A549 (cell line): ENCODE data around the gene TAS1R3. TPM values are rescaled to one million over a fixed set of nuclear protein-coding genes. Genes with fewer than 3 reads are reported as not detected.

Experiments used
- ATAC-seq, 2 experiments: fragments of 200-7000 bp in 1 of 2; fragments of >200 bp in 1 of 2; cut with Nextera tagmentation in 1 of 2; cut with Tn5 transposase in 1 of 2; 3 replicates each; pipeline versions ENCODE4 v1.8.0 to v1.9.1; 2018 to 2020; ENCODE audit warnings: mild to moderate bottlenecking in 1 of 2, moderate library complexity in 1 of 2
- CTCF ChIA-PET: fragments of 300-600 bp; sonication (Branson Sonifier 250); formaldehyde crosslinking; extraction: SDS; loops from one replicate; lab custom pipeline; 2021; ENCODE audit warnings: antibody characterized with exemption, inconsistent platforms; lab: Yijun Ruan, JAX
- POLR2A ChIA-PET: fragments of 350-600 bp; formaldehyde crosslinking; extraction: SDS; loops from one replicate; lab custom pipeline; 2021; ENCODE audit warnings: antibody characterized with exemption, inconsistent platforms; lab: Yijun Ruan, JAX
- DNase-seq, 2 experiments: peaks; one replicate each; pipeline versions ENCODE4 v3.0.0 to v3.0.0-alpha.2; 2011 to 2016; ENCODE audit warnings: low read depth in 1 of 2, low spot score in 1 of 2
- FAIRE-seq: peaks from 2 replicates; lab custom pipeline; 2011; peaks lifted over from hg19 to GRCh38; lab: Jason Lieb, UNC
- H3K27ac ChIP-seq, 2 experiments: fragments of >200 bp; sonication (Bioruptor Twin); formaldehyde crosslinking; 3 replicates each; pipeline ENCODE4 v1.5.1; 2016 to 2017
- H3K4me1 ChIP-seq: fragments of >200 bp; sonication (Bioruptor Twin); formaldehyde crosslinking; 3 replicates; pipeline ENCODE4 v1.6.1; 2016
- H3K4me2 ChIP-seq: fragments of >200 bp; sonication (Bioruptor Twin); formaldehyde crosslinking; 3 replicates; pipeline ENCODE4 v1.6.1; 2016
- H3K4me3 ChIP-seq: fragments of >200 bp; sonication (Bioruptor Twin); formaldehyde crosslinking; 3 replicates; pipeline ENCODE4 v1.5.1; 2016
- H3K9me3 ChIP-seq: fragments of >200 bp; sonication (Bioruptor Twin); formaldehyde crosslinking; 3 replicates; pipeline ENCODE4 v1.6.1; 2016
- BCL3 ChIP-seq: fragments of >200 bp; sonication (Bioruptor Twin); formaldehyde crosslinking; IDR thresholded peaks from 3 replicates; pipeline ENCODE4 v1.6.1; 2016
- CBX2 ChIP-seq: fragments of 200-600 bp; sonication (generic); IDR thresholded peaks from 2 replicates; pipeline ENCODE4 v1.6.1; 2016; ENCODE audit warnings: low read depth, mild to moderate bottlenecking, borderline replicate concordance
- CEBPB ChIP-seq, 2 experiments: fragments of >200 bp in 1 of 2; sonication (Bioruptor Twin) in 1 of 2; formaldehyde crosslinking in 1 of 2; IDR thresholded peaks; 2 replicates each; pipeline ENCODE4 v1.6.1; 2012 to 2016
- CHD2 ChIP-seq: fragments of 150-350 bp; IDR thresholded peaks from 2 replicates; pipeline ENCODE4 v1.6.1; 2014; ENCODE audit warnings: low read length; ENCODE audit not compliant: partially characterized antibody
- CTCF ChIP-seq: fragments of >200 bp; sonication (Bioruptor Twin); formaldehyde crosslinking; IDR thresholded peaks from 3 replicates; pipeline ENCODE4 v1.5.1; 2016
- EHMT2 ChIP-seq: fragments of 200-600 bp; sonication (generic); IDR thresholded peaks from 2 replicates; pipeline ENCODE4 v1.6.1; 2016; ENCODE audit warnings: antibody characterized with exemption, low read depth, mild to moderate bottlenecking, moderate library complexity
- ESRRA ChIP-seq: fragments of 150-350 bp; IDR thresholded peaks from 2 replicates; pipeline ENCODE4 v1.6.1; 2014; ENCODE audit warnings: mild to moderate bottlenecking, low read length, borderline replicate concordance
- GATA3 ChIP-seq: IDR thresholded peaks from 2 replicates; pipeline ENCODE4 v1.6.1; 2012; ENCODE audit warnings: borderline replicate concordance
- HEYL ChIP-seq: fragments of 250-450 bp; sonication (Bioruptor Pico); IDR thresholded peaks from 2 replicates; pipeline ENCODE4 v1.8.0; 2021; ENCODE audit warnings: mild to moderate bottlenecking, moderate library complexity
- JUN ChIP-seq, 2 experiments: fragments of >200 bp; sonication (Bioruptor Twin); formaldehyde crosslinking; IDR thresholded peaks; 2 replicates in 1 of 2; 3 replicates in 1 of 2; pipeline ENCODE4 v1.6.1; 2016 to 2017
- JUNB ChIP-seq: fragments of >200 bp; sonication (Bioruptor Twin); formaldehyde crosslinking; IDR thresholded peaks from 2 replicates; pipeline ENCODE4 v1.6.1; 2016
- MAZ ChIP-seq: fragments of 150-350 bp; IDR thresholded peaks from 2 replicates; pipeline ENCODE4 v1.6.1; 2014; ENCODE audit warnings: antibody characterized with exemption, low read depth, low read length, borderline replicate concordance
- MYC ChIP-seq: IDR thresholded peaks from 2 replicates; pipeline ENCODE4 v1.6.1; 2012; ENCODE audit warnings: mild to moderate bottlenecking, inconsistent platforms, low read length, improper control_type of control experiment, borderline replicate concordance
- PBX3 ChIP-seq: IDR thresholded peaks from 2 replicates; pipeline ENCODE4 v1.6.1; 2012
- RAD21 ChIP-seq, 2 experiments: fragments of >200 bp in 1 of 2; sonication (Bioruptor Twin) in 1 of 2; formaldehyde crosslinking in 1 of 2; IDR thresholded peaks in 1 of 2; conservative IDR thresholded peaks in 1 of 2; 2 replicates in 1 of 2; 3 replicates in 1 of 2; pipeline ENCODE4 v1.6.1; 2012 to 2018; ENCODE audit warnings: inconsistent platforms in 1 of 2
- RARB ChIP-seq: fragments of 250-450 bp; sonication (Bioruptor Pico); IDR thresholded peaks from 2 replicates; pipeline ENCODE4 v1.8.0; 2021; ENCODE audit warnings: mild to moderate bottlenecking, moderate library complexity
- RNF2 ChIP-seq: fragments of 200-600 bp; sonication (generic); IDR thresholded peaks from 2 replicates; pipeline ENCODE4 v1.6.1; 2016; ENCODE audit warnings: low read depth, mild to moderate bottlenecking, antibody characterized with exemption, moderate library complexity, borderline replicate concordance
- SMC3 ChIP-seq: fragments of >200 bp; sonication (Bioruptor Twin); formaldehyde crosslinking; IDR thresholded peaks from 3 replicates; pipeline ENCODE4 v1.6.1; 2018; ENCODE audit warnings: inconsistent platforms
- TFCP2L1 ChIP-seq: fragments of 250-450 bp; sonication (Bioruptor Pico); IDR thresholded peaks from 2 replicates; pipeline ENCODE4 v1.5.0; 2021; ENCODE audit warnings: mild to moderate bottlenecking
- ZC3H11A ChIP-seq: fragments of 450-650 bp; IDR thresholded peaks from 2 replicates; pipeline ENCODE4 v1.6.1; 2014; ENCODE audit warnings: antibody characterized with exemption, mild to moderate bottlenecking
- ZFP36 ChIP-seq: fragments of 450-650 bp; IDR thresholded peaks from 2 replicates; pipeline ENCODE4 v1.6.1; 2014; ENCODE audit warnings: borderline replicate concordance; ENCODE audit not compliant: partially characterized antibody
- ZSCAN20 ChIP-seq: fragments of 250-450 bp; sonication (Bioruptor Pico); IDR thresholded peaks from 2 replicates; pipeline ENCODE4 v1.8.0; 2022; ENCODE audit warnings: mild to moderate bottlenecking, moderate library complexity
- WGBS: methylation state at CpG from one replicate; pipeline ENCODE4 v1.1.6; 2017; ENCODE audit errors: missing lambda C conversion rate; 5-methylcytosine and 5-hydroxymethylcytosine counted together
- polyA plus RNA-seq, 4 experiments: library from polyadenylated mRNA; depleted of rRNA in 3 of 4; stranded (reverse); fragments of >200 nt; fragmentation: RNase III in 1 of 4; extraction: RNeasy Plus Mini Kit Qiagen cat#74134 plus additional on column Dnase treatment in 1 of 4; gene quantifications; 2 replicates in 3 of 4; 3 replicates in 1 of 4; pipeline ENCODE4 v1.2.3, GENCODE V29; 2011 to 2017
- TF ChIP-seq, protein P1 (sequence below): IDR thresholded peaks from 2 replicates; pipeline ENCODE4 v1.6.1; 2012
- TF ChIP-seq, protein P2 (sequence below): fragments of 250-450 bp; sonication (Bioruptor Pico); IDR thresholded peaks from 2 replicates; pipeline ENCODE4 v1.5.0; 2021; ENCODE audit warnings: mild to moderate bottlenecking, moderate library complexity, borderline replicate concordance
- TF ChIP-seq, protein P3 (sequence below): fragments of 450-650 bp; IDR thresholded peaks from 2 replicates; pipeline ENCODE4 v1.6.1; 2014; ENCODE audit warnings: antibody characterized with exemption

TAS1R3 gene
- polyA plus RNA-seq, 2 of the 4 experiments (the other 2 are of a cell fraction), result 0.05 to 0.15 TPM

- ATAC-seq (no peak), DNase-seq (no peak), FAIRE-seq (no peak)
- Histone ChIP-seq H3K4me2 (no peak overlapping the region), H3K4me1 (peaks cover 12% of the 10 kb centered on the region; the same call in 2 of the 3 replicates), H3K27ac (no peak overlapping the region), H3K9me3 (no peaks in the 10 kb centered on the region), H3K4me3 (no peak overlapping the region)
- ChIA-PET CTCF (interaction anchor here (1.0 to 2.5 kb wide), 4 partner anchors 12 to 40 kb away, joined by 3 to 12 read pairs (median 5); partner anchors contain the start of gene DVL1), POLR2A (no interaction called here)
- no peak for TF ChIP-seq PBX3
- TF ChIP-seq MAZ, result no peak
- TF ChIP-seq ZC3H11A, result no peak
- TF ChIP-seq, protein P1, sequence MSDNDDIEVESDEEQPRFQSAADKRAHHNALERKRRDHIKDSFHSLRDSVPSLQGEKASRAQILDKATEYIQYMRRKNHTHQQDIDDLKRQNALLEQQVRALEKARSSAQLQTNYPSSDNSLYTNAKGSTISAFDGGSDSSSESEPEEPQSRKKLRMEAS, result no peak
- no peak for TF ChIP-seq MYC
- no peak for TF ChIP-seq ESRRA
- TF ChIP-seq RAD21 (conservative IDR thresholded peaks at IDR 0.05 in 1 of 2, IDR thresholded peaks at IDR 0.05 in 1 of 2), result no peak
- TF ChIP-seq JUN (IDR thresholded peaks at IDR 0.05), result no peak
- WGBS, result 88% methylated on average over 16 of the region's 57 CpGs
Observed at GRCh38 chr1:1332031-1332755, 1.1 kb downstream of the TAS1R3 start.

GRCh38 chr1:1332774-1333480 lies 1.8 kb downstream of the TAS1R3 start:
- CTCF ChIA-PET, result interaction anchor here (1.0 to 2.5 kb wide), 3 partner anchors 11 to 41 kb away, joined by 3 to 12 read pairs (median 7); partner anchors contain the start of gene DVL1
- TF ChIP-seq ZSCAN20 (no peak), RARB (no peak), CTCF (no peak), SMC3 (no peak), ZFP36 (no peak), BCL3 (no peak), CHD2 (no peak), CEBPB (IDR thresholded peaks at IDR 0.05) (no peak), CBX2 (no peak), JUNB (no peak), TFCP2L1 (no peak), RNF2 (no peak), MYC (no peak), EHMT2 (no peak), ESRRA (no peak), GATA3 (no peak), HEYL (CRISPR knock-in tag) (no peak)
- TF ChIP-seq, protein P1, result no peak
- TF ChIP-seq, protein P2, sequence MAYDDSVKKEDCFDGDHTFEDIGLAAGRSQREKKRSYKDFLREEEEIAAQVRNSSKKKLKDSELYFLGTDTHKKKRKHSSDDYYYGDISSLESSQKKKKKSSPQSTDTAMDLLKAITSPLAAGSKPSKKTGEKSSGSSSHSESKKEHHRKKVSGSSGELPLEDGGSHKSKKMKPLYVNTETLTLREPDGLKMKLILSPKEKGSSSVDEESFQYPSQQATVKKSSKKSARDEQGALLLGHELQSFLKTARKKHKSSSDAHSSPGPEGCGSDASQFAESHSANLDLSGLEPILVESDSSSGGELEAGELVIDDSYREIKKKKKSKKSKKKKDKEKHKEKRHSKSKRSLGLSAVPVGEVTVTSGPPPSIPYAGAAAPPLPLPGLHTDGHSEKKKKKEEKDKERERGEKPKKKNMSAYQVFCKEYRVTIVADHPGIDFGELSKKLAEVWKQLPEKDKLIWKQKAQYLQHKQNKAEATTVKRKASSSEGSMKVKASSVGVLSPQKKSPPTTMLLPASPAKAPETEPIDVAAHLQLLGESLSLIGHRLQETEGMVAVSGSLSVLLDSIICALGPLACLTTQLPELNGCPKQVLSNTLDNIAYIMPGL (CRISPR knock-in tag), result no peak
- TF ChIP-seq, protein P3, sequence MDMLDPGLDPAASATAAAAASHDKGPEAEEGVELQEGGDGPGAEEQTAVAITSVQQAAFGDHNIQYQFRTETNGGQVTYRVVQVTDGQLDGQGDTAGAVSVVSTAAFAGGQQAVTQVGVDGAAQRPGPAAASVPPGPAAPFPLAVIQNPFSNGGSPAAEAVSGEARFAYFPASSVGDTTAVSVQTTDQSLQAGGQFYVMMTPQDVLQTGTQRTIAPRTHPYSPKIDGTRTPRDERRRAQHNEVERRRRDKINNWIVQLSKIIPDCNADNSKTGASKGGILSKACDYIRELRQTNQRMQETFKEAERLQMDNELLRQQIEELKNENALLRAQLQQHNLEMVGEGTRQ, result no peak
- WGBS, result no CpG with 5 or more reads among the region's 48 CpGs
- no peak for DNase-seq
- ATAC-seq, result no peak
- FAIRE-seq, result no peak
- H3K4me2 ChIP-seq, result no peak overlapping the region
- H3K27ac ChIP-seq, result no peak overlapping the region
- no peaks in the 10 kb centered on the region for H3K9me3 ChIP-seq
- no peak overlapping the region for H3K4me3 ChIP-seq
- peaks cover 12% of the 10 kb centered on the region; the same call in 2 of the 3 replicates for H3K4me1 ChIP-seq
- POLR2A ChIA-PET, result no interaction called here
